Measurements from ENCODE around the gene KLF1.

Gene KLF1

GRCh38 chr19:12836529-12836863 is 50.5 kb downstream of the KLF1 start:
- no peak for DNase-seq

- DNase-seq, result peak; percentile 26
These were observed 51.8 kb downstream of the KLF1 start for GRCh38 chr19:12834976-12835757.

GRCh38 chr19:12834566-12834943 is 52.4 kb downstream of the KLF1 start, which contains the start of gene RTBDN:
RTBDN (minus strand) TSS chr19:12834579; CDS start chr19:12829979, 4,600 bp downstream.
- no peak for DNase-seq

Measured in activated naive CD4-positive, alpha-beta T cell treated with Interleukin-2 at 50 U/mL for 16 hours (primary cell).